SK-N-MC (cell line): ENCODE measurements around the gene GAK.

Experiments used
- DNase-seq: peaks from one replicate; pipeline ENCODE4 v3.0.0-alpha.2; 2011; ENCODE audit warnings: low read depth, low spot score
- H3K27ac ChIP-seq: fragments of 200-600 bp; sonication (generic); 2 replicates; pipeline ENCODE4 v1.5.1; 2016; ENCODE audit warnings: mixed run types
- H3K36me3 ChIP-seq: fragments of 200-600 bp; sonication (generic); 2 replicates; pipeline ENCODE4 v1.6.1; 2017; ENCODE audit warnings: antibody characterized with exemption, low read length, mixed read lengths; ENCODE audit not compliant: insufficient read depth
- H3K4me3 ChIP-seq: fragments of 200-600 bp; sonication (generic); 2 replicates; pipeline ENCODE4 v1.5.1; 2016
- H3K9ac ChIP-seq: fragments of 200-600 bp; sonication (generic); 2 replicates; pipeline ENCODE4 v1.8.0; 2017; ENCODE audit warnings: mixed run types, mixed read lengths; ENCODE audit not compliant: insufficient read length
- H3K9me3 ChIP-seq: fragments of 200-600 bp; sonication (generic); 2 replicates; pipeline ENCODE4 v1.6.1; 2017; ENCODE audit warnings: low read depth, mild to moderate bottlenecking, antibody characterized with exemption, low read length, moderate library complexity, mixed read lengths
- EZH2 ChIP-seq: fragments of 200-600 bp; sonication (generic); IDR thresholded peaks from one replicate; pipeline ENCODE4 v1.6.1; 2017; ENCODE audit warnings: antibody characterized with exemption
- FOXP2 ChIP-seq: optimal IDR thresholded peaks from 2 replicates; pipeline ENCODE3; 2011; ENCODE audit warnings: mild to moderate bottlenecking, moderate library complexity; ENCODE audit not compliant: insufficient read depth; ENCODE audit errors: extremely low read length, control extremely low read depth
- POLR2AphosphoS5 ChIP-seq: IDR thresholded peaks from 2 replicates; pipeline ENCODE4 v1.6.1; 2012; ENCODE audit warnings: mild to moderate bottlenecking, low read depth, low read length, borderline replicate concordance

The GAK gene

GRCh38 chr4:965048-965765, 33.1 kb upstream of the GAK start:
- H3K4me3 ChIP-seq: no peak overlapping the region
- H3K36me3 ChIP-seq: no peaks in the 10 kb centered on the region
- H3K9me3 ChIP-seq: no peaks in the 10 kb centered on the region
- DNase-seq: no peak
- H3K27ac ChIP-seq: no peak overlapping the region
- no peak overlapping the region for H3K9ac ChIP-seq
- TF ChIP-seq POLR2AphosphoS5 (no peak), EZH2 (no peak), FOXP2 (no peak)

GRCh38 chr4:964346-965025, 32.4 kb upstream of the GAK start:
- DNase-seq: no peak
- Histone ChIP-seq H3K9me3 (no peaks in the 10 kb centered on the region), H3K36me3 (no peaks in the 10 kb centered on the region), H3K27ac (no peak overlapping the region), H3K9ac (no peak overlapping the region), H3K4me3 (no peak overlapping the region)
- TF ChIP-seq EZH2: no peak
- TF ChIP-seq FOXP2: no peak
- no peak for TF ChIP-seq POLR2AphosphoS5

- H3K27ac ChIP-seq: no peak overlapping the region
- DNase-seq: no peak
Observed at GRCh38 chr4:963276-964225, 31.4 kb upstream of the GAK start.

GRCh38 chr4:962231-963208, 30.4 kb upstream of the GAK start:
- H3K36me3 ChIP-seq: no peaks in the 10 kb centered on the region
- H3K9ac ChIP-seq: no peak overlapping the region
- TF ChIP-seq POLR2AphosphoS5: no peak
- TF ChIP-seq FOXP2: no peak
- TF ChIP-seq EZH2: no peak
- H3K9me3 ChIP-seq: no peaks in the 10 kb centered on the region
- H3K4me3 ChIP-seq: no peak overlapping the region
- no peak for DNase-seq
- H3K27ac ChIP-seq: no peak overlapping the region

More at GRCh38 chr4:963276-964225, 31.4 kb upstream of the GAK start:
- Histone ChIP-seq H3K4me3 (no peak overlapping the region), H3K9me3 (no peaks in the 10 kb centered on the region), H3K9ac (no peak overlapping the region), H3K36me3 (no peaks in the 10 kb centered on the region)
- TF ChIP-seq FOXP2: no peak
- no peak for TF ChIP-seq POLR2AphosphoS5
- no peak for TF ChIP-seq EZH2

GRCh38 chr4:961351-962230, 29.5 kb upstream of the GAK start:
- H3K4me3 ChIP-seq: no peak overlapping the region
- DNase-seq: no peak
- no peak overlapping the region for H3K27ac ChIP-seq
- H3K9me3 ChIP-seq: no peaks in the 10 kb centered on the region
- H3K9ac ChIP-seq: no peak overlapping the region
- TF ChIP-seq POLR2AphosphoS5 (no peak), FOXP2 (no peak), EZH2 (no peak)
- H3K36me3 ChIP-seq: no peaks in the 10 kb centered on the region

GRCh38 chr4:960636-961350, 28.7 kb upstream of the GAK start:
- H3K27ac ChIP-seq: no peak overlapping the region
- no peak overlapping the region for H3K4me3 ChIP-seq
- DNase-seq: no peak
- no peaks in the 10 kb centered on the region for H3K9me3 ChIP-seq
- H3K9ac ChIP-seq: no peak overlapping the region
- TF ChIP-seq EZH2: no peak
- no peaks in the 10 kb centered on the region for H3K36me3 ChIP-seq
